ENCODE data around the gene RFX2. TPM values are rescaled to one million over a fixed set of nuclear protein-coding genes. Genes with fewer than 3 reads are reported as not detected.

Gene RFX2
- total and polyA plus RNA-seq, 10 of the 15 experiments (the other 5 are each of a cell fraction or from before 2014, with no cell fraction given): 3.2 to 9.8 (median 4.7) TPM

- Histone ChIP-seq H3K9ac (ENCODE audit: control insufficient read depth, insufficient read depth, low read length) (no peak overlapping the region), H3K9me3 (replicated peaks; ENCODE audit: control insufficient read depth, insufficient read depth, low read length) (no peaks in the 10 kb centered on the region), H3K27ac (ENCODE audit: control insufficient read depth, insufficient read depth) (peak overlapping the region; percentile 53), H3K4me3 (no peak overlapping the region), H3K4me1 (ENCODE audit: control insufficient read depth, insufficient read depth, low read length) (peaks cover 11% of the 10 kb centered on the region), H3K27me3 (replicated peaks in 1 of 2; ENCODE audit: control insufficient read depth in 2 of 2, insufficient read depth in 2 of 2, low read length in 1 of 2) (no peaks in the 10 kb centered on the region), H2AFZ (ENCODE audit: control insufficient read depth, low read depth, low read length) (no peak overlapping the region), H3K4me2 (ENCODE audit: control insufficient read depth, insufficient read depth) (peak overlapping the region; percentile 72), H4K20me1 (ENCODE audit: control insufficient read depth, insufficient read depth) (peaks cover 26% of the 10 kb centered on the region), H3K79me2 (ENCODE audit: control insufficient read depth, insufficient read depth, low read length) (peaks cover 84% of the 10 kb centered on the region), H3K36me3 (ENCODE audit: control insufficient read depth in 2 of 2, insufficient read depth in 2 of 2, low read length in 1 of 2) (peaks cover 6 to 10% of the 10 kb centered on the region in 2 experiments)
- CTCF ChIA-PET: interaction anchor here (0.6 to 3.9 kb wide), 27 partner anchors 10 to 250 kb away, joined by 3 to 76 read pairs (median 5); partner anchors contain the start of genes NDUFA11, NRTN, RANBP3 and VMAC
- BruUV-seq (replicated peaks): no TSS peak
- FAIRE-seq (no peak), ATAC-seq (peak; percentile 20; the same call in 2 of the 3 replicates), DNase-seq (ENCODE audit: low read depth, low spot score) (no peak)
- POLR2A ChIA-PET: interaction anchor here (0.8 to 1.9 kb wide), 6 partner anchors 10 to 76 kb away, joined by 3 to 18 read pairs (median 4); partner anchors contain the start of genes NDUFA11, RANBP3 and VMAC
- whole genome bisulfite sequencing (ENCODE audit: insufficient coverage, insufficient replicate concordance, low lambda C conversion rate, missing lambda C conversion rate): 59% methylated on average over 18 of the region's 18 CpGs
- intact Hi-C loops (cut with micrococcal nuclease; ENCODE audit: unreplicated experiment) (no loop called here), in situ Hi-C loops (cut with MboI) (no loop called here)
- RAD21 ChIA-PET (ENCODE audit: unreplicated experiment): interaction anchor here (0.8 to 2.6 kb wide), 10 partner anchors 10 to 165 kb away, joined by 3 to 21 read pairs (median 8); partner anchors contain the start of genes NRTN and RANBP3
- SMC1A ChIA-PET (ENCODE audit: uncharacterized antibody, unreplicated experiment): interaction anchor here (0.9 to 2.2 kb wide), 12 partner anchors 10 to 164 kb away, joined by 3 to 24 read pairs (median 4); partner anchors contain the start of genes NRTN, RANBP3 and VMAC
- no peak for TF ChIP-seq NKRF (conservative IDR thresholded peaks at IDR 0.05)
- no peak for TF ChIP-seq NFXL1 (IDR thresholded peaks at IDR 0.05; ENCODE audit: borderline replicate concordance)
- TF ChIP-seq TBL1XR1 (IDR thresholded peaks at IDR 0.05; ENCODE audit: low read depth, low read length): no peak
- TF ChIP-seq SREBF1 (IDR thresholded peaks at IDR 0.05; ENCODE audit: low read length): no peak
- no peak for TF ChIP-seq RB1 (IDR thresholded peaks at IDR 0.05; ENCODE audit: borderline replicate concordance)
- no peak for TF ChIP-seq CHD2 (IDR thresholded peaks at IDR 0.05; ENCODE audit: borderline replicate concordance, low read depth, low read length)
- TF ChIP-seq EED (IDR thresholded peaks at IDR 0.05; ENCODE audit: low read depth): no peak
- TF ChIP-seq ZNF687 (IDR thresholded peaks at IDR 0.05): no peak
- no peak for TF ChIP-seq NFYA (IDR thresholded peaks at IDR 0.05; ENCODE audit: borderline replicate concordance, low read depth, low read length)
- TF ChIP-seq BRCA1 (IDR thresholded peaks at IDR 0.05; ENCODE audit: low read depth, low read length): no peak
- TF ChIP-seq MEF2B (IDR thresholded peaks at IDR 0.05; ENCODE audit: partially characterized antibody, poor library complexity, severe bottlenecking): no peak
Observed at GRCh38 chr19:5968431-5969373, 141.6 kb downstream of the RFX2 start.
